Kidney glomerular epithelial cell (primary cell): ENCODE results near the gene RYR1.
"Not testable (repeated sequence)": the region's sequence is repeated elsewhere in the genome, so short reads cannot be mapped to it uniquely, and the experiment has no call there.

Experiments
- DNase-seq: peaks from one replicate; lab custom pipeline; 2025; lab: John Stamatoyannopoulos, UW

The RYR1 gene

DNA sequence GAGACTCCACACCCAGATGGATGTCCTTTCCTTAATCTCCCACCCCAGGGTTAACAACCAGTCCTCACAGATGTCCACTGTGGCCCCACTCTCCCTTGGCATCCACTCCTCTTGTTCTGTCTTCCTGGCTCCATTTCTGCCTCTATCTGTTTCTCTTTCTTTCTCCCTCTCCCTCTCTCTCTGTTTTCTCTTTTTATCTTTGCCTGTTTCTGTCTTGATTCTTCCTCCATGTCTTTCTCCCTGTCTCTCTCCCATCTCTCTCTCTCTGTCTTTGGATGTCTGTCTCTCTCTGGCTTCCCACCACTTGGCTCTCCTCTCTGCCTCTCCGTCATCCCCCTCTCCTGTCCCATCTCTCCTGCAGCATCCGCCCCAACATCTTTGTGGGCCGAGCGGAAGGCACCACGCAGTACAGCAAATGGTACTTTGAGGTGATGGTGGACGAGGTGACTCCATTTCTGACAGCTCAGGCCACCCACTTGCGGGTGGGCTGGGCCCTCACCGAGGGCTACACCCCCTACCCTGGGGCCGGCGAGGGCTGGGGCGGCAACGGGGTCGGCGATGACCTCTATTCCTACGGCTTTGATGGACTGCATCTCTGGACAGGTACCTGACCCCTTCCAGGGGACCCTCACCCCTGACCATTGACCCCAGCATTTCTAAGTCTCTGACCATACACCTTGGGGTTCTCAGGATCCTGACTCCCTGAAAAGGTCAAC is 24.4 kb downstream of the RYR1 start:
- DNase-seq = no peak

- DNase-seq = no peak
Observed at GRCh38 chr19:38458991-38459390, 25.5 kb downstream of the RYR1 start.

GRCh38 chr19:38463365-38463764 is 29.9 kb downstream of the RYR1 start:
- DNase-seq = no peak

DNA sequence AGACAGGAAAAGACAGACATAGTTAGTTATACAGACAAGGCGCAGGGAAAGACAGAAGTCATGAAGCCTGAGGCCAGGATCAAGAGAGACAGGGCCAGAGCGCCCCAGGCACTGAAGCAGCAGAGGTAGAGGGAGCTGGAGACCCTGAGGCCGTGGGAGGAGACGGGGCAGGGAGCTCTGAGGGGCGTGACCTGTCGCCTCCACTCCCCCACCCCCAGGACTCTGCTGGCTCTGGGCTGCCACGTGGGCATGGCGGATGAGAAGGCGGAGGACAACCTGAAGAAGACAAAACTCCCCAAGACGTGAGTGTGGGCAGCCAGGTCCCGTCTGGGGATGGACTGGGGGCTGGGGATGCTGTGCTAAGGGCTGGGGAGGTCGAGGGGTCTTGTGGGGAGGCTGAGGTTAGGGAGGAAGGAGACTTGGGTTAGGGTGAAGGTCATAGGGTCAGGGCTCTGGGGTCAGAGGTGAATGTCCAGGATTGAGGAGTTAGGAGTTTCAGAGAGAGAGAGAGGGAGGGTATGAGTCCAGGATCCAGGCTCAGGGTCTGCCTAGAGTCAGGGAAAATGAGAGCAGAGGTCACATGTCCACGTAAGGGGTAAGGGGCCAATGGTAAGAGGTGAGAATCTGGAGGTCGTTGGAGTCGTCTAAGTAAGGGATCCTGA is 31.1 kb downstream of the RYR1 start:
- no peak for DNase-seq

DNA sequence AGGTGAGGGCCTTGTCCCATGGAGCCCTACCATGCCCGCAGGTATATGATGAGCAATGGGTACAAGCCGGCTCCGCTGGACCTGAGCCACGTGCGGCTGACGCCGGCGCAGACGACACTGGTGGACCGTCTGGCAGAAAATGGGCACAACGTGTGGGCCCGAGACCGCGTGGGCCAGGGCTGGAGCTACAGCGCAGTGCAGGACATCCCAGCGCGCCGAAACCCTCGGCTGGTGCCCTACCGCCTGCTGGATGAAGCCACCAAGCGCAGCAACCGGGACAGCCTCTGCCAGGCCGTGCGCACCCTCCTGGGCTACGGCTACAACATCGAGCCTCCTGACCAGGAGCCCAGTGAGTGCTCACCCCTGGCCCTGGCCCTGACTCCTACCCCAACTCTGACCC is 32.6 kb downstream of the RYR1 start:
- DNase-seq = no peak

GRCh38 chr19:38467541-38468525 is 34.3 kb downstream of the RYR1 start:
- no peak for DNase-seq

DNA sequence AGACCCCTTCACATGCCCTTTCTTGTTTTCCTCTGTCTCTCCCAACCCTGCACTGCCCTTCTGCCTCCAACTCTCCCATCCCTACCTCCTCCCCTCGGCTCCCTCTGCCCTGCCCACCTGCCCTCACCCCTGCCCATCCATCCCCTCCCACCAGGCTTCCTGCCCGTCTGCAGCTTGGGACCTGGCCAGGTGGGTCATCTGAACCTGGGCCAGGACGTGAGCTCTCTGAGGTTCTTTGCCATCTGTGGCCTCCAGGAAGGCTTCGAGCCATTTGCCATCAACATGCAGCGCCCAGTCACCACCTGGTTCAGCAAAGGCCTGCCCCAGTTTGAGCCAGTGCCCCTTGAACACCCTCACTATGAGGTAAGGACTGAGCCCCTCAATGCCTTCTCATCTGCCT is 35.7 kb downstream of the RYR1 start:
- DNase-seq = no peak

DNA sequence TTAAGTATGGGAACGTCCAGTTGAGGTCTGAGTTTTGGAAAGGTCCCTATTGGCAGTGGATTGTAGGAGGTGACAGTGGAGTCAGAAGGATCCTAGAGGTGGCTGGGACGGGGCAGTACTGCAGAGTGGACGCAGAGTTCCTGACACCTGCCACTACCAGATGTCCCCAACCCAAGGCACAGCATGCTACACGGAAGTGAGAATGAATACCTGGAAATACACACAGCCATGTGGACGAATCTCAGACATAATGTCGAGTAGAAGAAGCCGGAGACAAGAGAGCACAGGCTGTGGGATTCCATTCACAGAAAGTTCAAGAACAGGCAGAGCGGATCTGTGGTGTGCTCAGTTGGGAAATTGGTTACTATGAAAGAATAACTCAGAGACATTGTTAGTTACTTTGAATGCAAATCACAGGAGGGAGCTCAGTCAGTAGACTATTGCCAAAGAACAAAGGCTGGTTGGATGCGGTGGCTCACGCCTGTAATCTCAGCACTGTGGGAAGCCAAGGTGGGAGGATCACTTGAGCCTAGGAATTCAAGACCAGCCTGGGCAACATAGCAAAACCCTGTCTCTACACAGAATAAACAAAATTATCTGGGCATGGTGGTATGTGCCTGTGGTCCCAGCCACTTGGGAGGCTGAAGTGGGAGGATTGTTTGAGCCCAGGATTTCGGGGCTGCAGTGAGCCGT is 37.4 kb downstream of the RYR1 start:
- no peak for DNase-seq

DNA sequence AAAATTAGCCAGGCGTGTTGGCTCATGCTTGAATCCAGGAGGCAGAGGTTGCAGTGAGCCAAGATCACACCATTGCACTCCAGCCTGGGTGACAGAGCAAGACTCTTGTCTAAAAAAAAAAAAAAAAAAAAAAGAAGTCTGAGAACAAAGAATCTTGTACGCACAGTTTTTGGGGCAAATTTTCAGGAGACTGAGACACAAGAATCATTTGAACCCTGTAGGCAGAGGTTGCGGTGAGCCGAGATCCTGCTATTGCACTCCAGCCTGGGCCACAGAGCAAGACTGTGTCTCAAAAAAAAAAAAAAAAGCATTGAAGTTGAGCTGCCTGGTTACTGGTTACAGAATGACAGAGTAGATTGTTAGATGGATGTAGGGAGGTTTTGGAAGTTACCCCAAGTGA is 39.2 kb downstream of the RYR1 start:
- not testable (repeated sequence) for DNase-seq

- DNase-seq = no peak
Observed at GRCh38 chr19:38473201-38473600, 39.7 kb downstream of the RYR1 start.

- DNase-seq = no peak
Observed at GRCh38 chr19:38475176-38475575, 41.7 kb downstream of the RYR1 start.

DNA sequence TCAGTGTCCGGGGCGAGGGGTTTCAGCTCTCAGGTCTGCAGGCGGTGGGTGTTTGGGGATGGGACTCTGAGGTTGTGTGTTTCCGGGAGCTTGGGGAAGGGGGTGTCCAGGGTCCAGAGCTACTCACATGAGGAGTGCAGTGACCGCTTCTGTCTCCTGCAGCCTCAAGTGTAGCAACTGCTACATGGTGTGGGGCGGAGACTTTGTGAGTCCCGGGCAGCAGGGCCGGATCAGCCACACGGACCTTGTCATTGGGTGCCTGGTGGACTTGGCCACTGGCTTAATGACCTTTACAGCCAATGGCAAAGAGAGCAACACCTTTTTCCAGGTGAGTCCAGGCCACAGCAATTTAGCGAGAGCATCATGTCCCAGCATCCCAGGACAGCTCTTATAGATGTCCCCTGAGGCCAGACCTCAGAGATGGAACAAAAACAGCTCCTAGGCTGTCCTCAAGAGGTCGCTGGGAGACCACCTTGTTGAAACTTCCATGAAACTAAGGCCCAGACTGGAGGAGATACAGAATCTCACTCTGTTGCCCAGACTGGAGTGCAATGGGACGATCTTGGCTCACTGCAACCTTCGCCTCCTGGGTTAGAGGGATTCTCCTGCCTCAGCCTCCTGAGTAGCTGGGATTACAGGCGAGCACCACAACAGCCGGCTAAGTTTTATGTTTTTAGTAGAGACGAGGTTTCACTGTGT is 44.9 kb downstream of the RYR1 start:
- DNase-seq = no peak

DNA sequence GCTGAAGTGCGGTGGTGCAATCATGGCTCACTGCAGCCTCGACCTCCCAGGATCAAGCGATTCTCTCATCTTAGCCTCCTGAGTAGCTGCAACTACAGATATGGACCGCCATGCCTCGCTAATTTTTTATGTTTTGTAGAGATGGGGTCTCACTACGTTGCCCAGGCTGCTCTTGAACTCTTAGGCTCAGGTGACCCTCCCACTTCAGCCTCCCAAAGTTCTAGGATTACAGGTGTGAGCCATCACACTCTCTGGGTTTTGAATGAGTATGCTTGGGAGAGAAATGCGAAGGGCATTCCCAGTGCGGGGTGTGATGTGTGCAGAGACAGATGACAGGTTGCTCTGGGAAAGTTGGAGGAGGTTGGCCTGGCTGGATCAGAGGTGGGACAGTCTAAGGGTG is 49.0 kb downstream of the RYR1 start:
- no peak for DNase-seq

- no peak for DNase-seq
Observed at GRCh38 chr19:38483016-38483630, 49.6 kb downstream of the RYR1 start.

- DNase-seq = no peak
Observed at GRCh38 chr19:38484747-38485146, 51.3 kb downstream of the RYR1 start.

GRCh38 chr19:38485541-38486285 is 52.2 kb downstream of the RYR1 start:
- no peak for DNase-seq

DNA sequence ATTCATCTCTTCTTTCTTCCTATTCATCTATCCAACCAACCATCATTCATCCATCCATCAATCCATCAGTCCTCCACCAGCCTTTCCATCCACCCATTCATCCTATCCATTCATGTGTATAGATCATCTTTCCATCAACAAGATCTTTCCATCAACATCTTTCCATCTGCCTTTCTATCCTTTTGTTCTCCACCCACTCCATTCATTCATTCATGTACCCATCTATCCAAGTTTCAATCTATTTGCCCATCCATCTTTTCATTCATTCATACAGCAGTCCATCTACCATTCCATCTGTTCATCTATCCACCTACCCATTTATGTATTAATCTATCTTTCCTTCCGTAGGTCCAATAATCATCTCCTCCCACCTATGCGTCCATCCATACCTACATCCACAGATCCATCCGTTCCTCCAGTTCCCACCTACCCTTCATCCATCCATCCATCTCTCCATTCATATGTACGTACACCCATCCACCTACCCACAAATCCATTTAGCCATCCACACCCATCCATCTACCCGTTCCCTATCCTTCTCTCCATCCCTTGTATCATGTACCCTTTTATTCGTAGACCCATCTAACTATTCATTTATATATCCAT is 53.3 kb downstream of the RYR1 start:
- no peak for DNase-seq

- DNase-seq = no peak
Observed at GRCh38 chr19:38488096-38488495, 54.6 kb downstream of the RYR1 start.

- DNase-seq = no peak
Observed at GRCh38 chr19:38488776-38489481, 55.4 kb downstream of the RYR1 start.
